ENCODE measurements around the gene CFAP73.

GRCh38 chr12:113170457-113170856 lies 20.9 kb downstream of the CFAP73 start:
- TF ChIP-seq, protein P1, sequence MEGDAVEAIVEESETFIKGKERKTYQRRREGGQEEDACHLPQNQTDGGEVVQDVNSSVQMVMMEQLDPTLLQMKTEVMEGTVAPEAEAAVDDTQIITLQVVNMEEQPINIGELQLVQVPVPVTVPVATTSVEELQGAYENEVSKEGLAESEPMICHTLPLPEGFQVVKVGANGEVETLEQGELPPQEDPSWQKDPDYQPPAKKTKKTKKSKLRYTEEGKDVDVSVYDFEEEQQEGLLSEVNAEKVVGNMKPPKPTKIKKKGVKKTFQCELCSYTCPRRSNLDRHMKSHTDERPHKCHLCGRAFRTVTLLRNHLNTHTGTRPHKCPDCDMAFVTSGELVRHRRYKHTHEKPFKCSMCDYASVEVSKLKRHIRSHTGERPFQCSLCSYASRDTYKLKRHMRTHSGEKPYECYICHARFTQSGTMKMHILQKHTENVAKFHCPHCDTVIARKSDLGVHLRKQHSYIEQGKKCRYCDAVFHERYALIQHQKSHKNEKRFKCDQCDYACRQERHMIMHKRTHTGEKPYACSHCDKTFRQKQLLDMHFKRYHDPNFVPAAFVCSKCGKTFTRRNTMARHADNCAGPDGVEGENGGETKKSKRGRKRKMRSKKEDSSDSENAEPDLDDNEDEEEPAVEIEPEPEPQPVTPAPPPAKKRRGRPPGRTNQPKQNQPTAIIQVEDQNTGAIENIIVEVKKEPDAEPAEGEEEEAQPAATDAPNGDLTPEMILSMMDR (IDR thresholded peaks at IDR 0.05; ENCODE audit: insufficient read depth, low read length, poor library complexity, severe bottlenecking): no peak
- TF ChIP-seq EZH2phosphoT487 (conservative IDR thresholded peaks at IDR 0.05; ENCODE audit: low read length): no peak

Measured in SU-DHL-6 (cell line).